Activated naive CD8-positive, alpha-beta T cell treated with anti-CD3 and anti-CD28 coated beads for 36 hours (primary cell): Measurements from ENCODE around the gene C3orf62. TPM values are rescaled to one million over a fixed set of nuclear protein-coding genes. Genes with fewer than 3 reads are reported as not detected.
"Not testable (repeated sequence)": the region's sequence is repeated elsewhere in the genome, so short reads cannot be mapped to it uniquely, and the experiment has no call there.

Experiments
- DNase-seq: peaks from one replicate; pipeline ENCODE4 v3.0.0; 2021
- H3K27ac Mint-ChIP-seq: one replicate; pipeline ENCODE4 v1.8.0; 2022; ENCODE audit warnings: mild to moderate bottlenecking, moderate library complexity, mixed read lengths
- H3K27me3 Mint-ChIP-seq: one replicate; pipeline ENCODE4 v1.8.0; 2022; ENCODE audit warnings: mild to moderate bottlenecking, mixed read lengths
- H3K36me3 Mint-ChIP-seq: one replicate; pipeline ENCODE4 v1.8.0; 2021; ENCODE audit warnings: mild to moderate bottlenecking, mixed read lengths
- H3K4me1 Mint-ChIP-seq: one replicate; pipeline ENCODE4 v1.8.0; 2021; ENCODE audit warnings: mixed read lengths
- H3K4me3 Mint-ChIP-seq: one replicate; pipeline ENCODE4 v1.8.0; 2022; ENCODE audit warnings: mild to moderate bottlenecking, moderate library complexity, mixed read lengths
- H3K9me3 Mint-ChIP-seq: one replicate; pipeline ENCODE4 v1.8.0; 2022; ENCODE audit warnings: mixed read lengths
- total RNA-seq, 2 experiments: library from RNA; stranded (reverse); gene quantifications; one replicate each; pipeline ENCODE4 v1.2.3, GENCODE V29; 2021

The C3orf62 gene
- total RNA-seq, 2 experiments from 2014 or later: 4.0 to 4.2 TPM

DNA sequence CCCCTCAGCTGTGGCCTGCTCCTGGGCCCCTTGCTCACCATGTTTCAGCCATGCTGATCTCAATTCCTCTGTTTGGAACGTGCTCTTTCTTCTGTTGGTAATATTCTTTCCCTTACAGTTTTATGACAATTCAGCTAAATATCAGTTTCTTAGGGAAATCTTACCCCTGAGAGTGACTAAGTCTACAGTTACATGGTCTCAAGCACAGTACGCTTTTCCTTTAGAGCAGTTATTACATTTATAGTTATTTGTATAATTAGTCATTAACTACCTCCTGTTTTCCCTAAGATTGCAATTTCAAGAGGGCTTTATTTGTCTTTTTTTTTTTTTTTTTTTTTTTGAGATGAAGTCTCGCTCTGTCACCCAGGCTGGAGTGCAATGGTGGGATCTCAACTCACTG, 23.5 kb downstream of the C3orf62 start:
- no peaks in the 10 kb centered on the region for H3K36me3 Mint-ChIP-seq
- no peaks in the 10 kb centered on the region for H3K9me3 Mint-ChIP-seq
- H3K27me3 Mint-ChIP-seq: peaks cover 3% of the 10 kb centered on the region
- no peak overlapping the region for H3K4me3 Mint-ChIP-seq
- no peaks in the 10 kb centered on the region for H3K4me1 Mint-ChIP-seq
- H3K27ac Mint-ChIP-seq: no peak overlapping the region
- no peak for DNase-seq

- Mint-ChIP-seq H3K27me3 (peaks cover 3% of the 10 kb centered on the region), H3K4me3 (no peak overlapping the region), H3K4me1 (no peaks in the 10 kb centered on the region), H3K36me3 (no peaks in the 10 kb centered on the region), H3K9me3 (no peaks in the 10 kb centered on the region), H3K27ac (no peak overlapping the region)
- DNase-seq: no peak
These were observed 28.2 kb downstream of the C3orf62 start for GRCh38 chr3:49248840-49249227.

GRCh38 chr3:49244581-49245205, 32.3 kb downstream of the C3orf62 start:
- Mint-ChIP-seq H3K4me3 (no peak overlapping the region), H3K27me3 (no peaks in the 10 kb centered on the region), H3K36me3 (no peaks in the 10 kb centered on the region), H3K27ac (no peak overlapping the region), H3K9me3 (no peaks in the 10 kb centered on the region), H3K4me1 (no peaks in the 10 kb centered on the region)
- no peak for DNase-seq

DNA sequence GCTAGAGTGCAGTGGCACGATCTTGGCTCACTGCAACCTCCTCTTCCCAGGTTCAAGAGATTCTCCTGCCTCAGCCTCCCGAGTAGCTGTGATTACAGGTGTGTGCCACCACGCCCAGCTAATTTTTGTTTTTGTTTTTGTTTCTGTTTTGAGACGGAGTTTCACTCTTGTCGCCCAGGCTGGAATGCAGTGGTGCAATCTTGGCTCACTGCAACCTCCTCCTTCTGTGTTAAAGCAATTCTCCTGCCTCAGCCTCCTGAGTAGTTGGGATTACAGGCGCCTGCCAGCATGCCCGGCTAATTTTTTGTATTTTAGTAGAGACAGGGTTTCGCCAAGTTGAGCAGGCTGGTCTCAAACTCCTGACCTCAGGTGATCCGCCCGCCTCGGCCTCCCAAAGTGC, 36.9 kb downstream of the C3orf62 start:
- not testable (repeated sequence) for H3K27ac Mint-ChIP-seq, H3K9me3 Mint-ChIP-seq, H3K27me3 Mint-ChIP-seq, H3K4me1 Mint-ChIP-seq, H3K4me3 Mint-ChIP-seq, DNase-seq, H3K36me3 Mint-ChIP-seq

DNA sequence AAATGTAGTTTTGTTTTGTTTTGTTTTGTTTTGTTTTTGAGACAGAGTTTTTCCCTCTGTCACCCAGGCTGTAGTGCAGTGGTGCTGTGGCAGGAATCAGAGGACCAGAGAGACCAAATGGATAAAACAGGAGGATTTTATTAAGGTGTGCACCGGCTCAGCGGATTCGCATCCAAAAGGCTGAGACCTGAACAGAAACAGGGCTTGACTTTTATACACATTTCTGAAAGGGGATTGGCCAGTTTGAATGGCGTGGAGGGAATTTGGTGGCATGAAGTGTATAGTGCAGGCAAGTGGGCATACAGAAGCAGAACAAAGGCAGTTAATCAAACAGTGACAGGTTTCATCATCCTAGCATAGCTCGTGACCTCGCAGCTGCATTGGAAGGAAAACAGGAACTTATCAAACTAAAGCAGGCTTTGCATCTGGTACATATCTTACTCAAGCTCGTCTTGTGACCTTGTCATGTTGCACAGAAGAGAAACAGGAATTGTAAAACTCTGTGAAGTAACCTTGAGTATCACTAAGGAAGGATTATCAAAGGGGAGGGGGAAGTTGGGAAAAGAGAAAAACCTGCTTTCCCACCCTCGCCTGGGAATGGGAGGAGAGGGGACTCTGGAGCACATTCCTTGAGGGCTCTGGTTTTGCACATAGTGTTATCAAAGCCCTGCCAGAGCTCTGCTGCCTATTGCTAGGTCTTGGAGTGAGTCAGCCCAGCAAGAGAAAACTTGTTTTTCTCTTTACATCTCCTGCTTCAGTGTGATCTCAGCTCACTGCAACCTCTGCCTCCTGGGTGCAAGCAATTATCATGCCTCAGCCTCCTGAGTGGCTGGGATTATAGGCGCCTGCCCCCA, 38.5 kb downstream of the C3orf62 start:
- Mint-ChIP-seq H3K4me3 (no peak overlapping the region), H3K27ac (no peak overlapping the region), H3K9me3 (peaks cover 6% of the 10 kb centered on the region), H3K36me3 (no peaks in the 10 kb centered on the region), H3K27me3 (no peaks in the 10 kb centered on the region), H3K4me1 (no peaks in the 10 kb centered on the region)
- DNase-seq: no peak

- H3K36me3 Mint-ChIP-seq: no peaks in the 10 kb centered on the region
- DNase-seq: no peak
- no peaks in the 10 kb centered on the region for H3K4me1 Mint-ChIP-seq
- H3K4me3 Mint-ChIP-seq: no peak overlapping the region
- no peaks in the 10 kb centered on the region for H3K27me3 Mint-ChIP-seq
- no peak overlapping the region for H3K27ac Mint-ChIP-seq
- peaks cover 14% of the 10 kb centered on the region for H3K9me3 Mint-ChIP-seq
These were observed 39.7 kb downstream of the C3orf62 start for GRCh38 chr3:49237344-49237743.

- no peak overlapping the region for H3K27ac Mint-ChIP-seq
- no peaks in the 10 kb centered on the region for H3K27me3 Mint-ChIP-seq
- H3K4me3 Mint-ChIP-seq: no peak overlapping the region
- no peak for DNase-seq
- no peaks in the 10 kb centered on the region for H3K36me3 Mint-ChIP-seq
- H3K4me1 Mint-ChIP-seq: no peaks in the 10 kb centered on the region
- peaks cover 18% of the 10 kb centered on the region for H3K9me3 Mint-ChIP-seq
These were observed 40.8 kb downstream of the C3orf62 start for GRCh38 chr3:49236226-49236625.

DNA sequence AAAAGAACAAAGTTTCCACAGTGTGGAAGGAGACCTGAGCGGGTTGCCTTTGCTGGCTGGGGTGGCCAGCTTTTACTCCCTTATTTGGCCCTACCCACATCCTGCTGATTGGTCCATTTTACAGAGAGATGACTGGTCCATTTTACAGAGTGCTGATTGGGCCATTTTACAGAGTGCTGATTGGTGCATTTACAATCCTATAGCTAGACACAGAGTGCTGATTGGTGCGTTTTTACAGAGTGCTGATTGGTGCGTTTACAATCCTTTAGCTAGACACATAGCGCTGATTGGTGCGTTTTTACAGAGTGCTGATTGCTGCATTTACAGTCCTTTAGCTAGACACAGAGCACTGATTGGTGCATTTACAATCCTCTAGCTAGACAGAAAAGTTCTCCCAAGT, 48.2 kb downstream of the C3orf62 start:
- not testable (repeated sequence) for DNase-seq, H3K36me3 Mint-ChIP-seq, H3K27ac Mint-ChIP-seq, H3K27me3 Mint-ChIP-seq, H3K4me3 Mint-ChIP-seq, H3K4me1 Mint-ChIP-seq
- peaks cover 42% of the 10 kb centered on the region for H3K9me3 Mint-ChIP-seq

GRCh38 chr3:49222002-49222401, 55.0 kb downstream of the C3orf62 start:
- no peaks in the 10 kb centered on the region for H3K27me3 Mint-ChIP-seq
- no peak for DNase-seq
- no peaks in the 10 kb centered on the region for H3K36me3 Mint-ChIP-seq
- H3K27ac Mint-ChIP-seq: no peak overlapping the region
- peaks cover 9% of the 10 kb centered on the region for H3K9me3 Mint-ChIP-seq
- no peak overlapping the region for H3K4me3 Mint-ChIP-seq
- no peaks in the 10 kb centered on the region for H3K4me1 Mint-ChIP-seq

- not testable (repeated sequence) for DNase-seq, H3K4me1 Mint-ChIP-seq, H3K27me3 Mint-ChIP-seq, H3K27ac Mint-ChIP-seq, H3K36me3 Mint-ChIP-seq, H3K4me3 Mint-ChIP-seq, H3K9me3 Mint-ChIP-seq
These were observed 56.0 kb downstream of the C3orf62 start for GRCh38 chr3:49220985-49221563.

DNA sequence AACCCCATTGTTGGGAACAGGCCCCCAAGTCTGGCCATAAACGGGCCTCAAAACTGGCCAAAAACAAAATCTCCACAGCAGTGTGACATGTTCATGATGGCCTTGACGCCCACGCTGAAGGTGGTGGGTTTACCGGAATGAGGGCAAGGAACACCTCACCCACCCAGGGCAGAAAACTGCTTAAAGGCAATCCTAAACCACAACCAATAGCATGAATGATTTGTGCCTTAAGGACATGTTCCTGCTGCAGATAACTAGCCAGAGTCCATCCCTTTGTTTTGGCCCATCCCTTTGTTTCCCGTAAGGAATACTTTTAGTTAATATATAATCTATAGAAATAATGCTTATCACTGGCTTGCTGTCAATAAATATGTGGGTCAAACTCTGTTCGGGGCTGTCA, 57.9 kb downstream of the C3orf62 start:
- no peaks in the 10 kb centered on the region for H3K27me3 Mint-ChIP-seq
- H3K36me3 Mint-ChIP-seq: no peaks in the 10 kb centered on the region
- DNase-seq: no peak
- H3K4me1 Mint-ChIP-seq: no peaks in the 10 kb centered on the region
- no peak overlapping the region for H3K27ac Mint-ChIP-seq
- H3K4me3 Mint-ChIP-seq: no peak overlapping the region
- H3K9me3 Mint-ChIP-seq: peaks cover 2% of the 10 kb centered on the region

Other genes starting within 250 kb of the C3orf62 start
- 100 to 1,000 TPM; 532 to 549 TPM for gene IMPDH2, start 247.8 kb downstream of the C3orf62 start, total RNA-seq
- gene QRICH1, start 183.2 kb downstream of the C3orf62 start, total RNA-seq: 100 to 1,000 TPM; 126 to 127 TPM
- gene QARS1, start 172.5 kb downstream of the C3orf62 start, total RNA-seq: 100 to 1,000 TPM; 252 to 272 TPM
- 10 to 100 TPM; 50.8 to 55.5 TPM for gene USP19, start 156.4 kb downstream of the C3orf62 start, total RNA-seq
- not detected for gene LAMB2, start 144.2 kb downstream of the C3orf62 start, total RNA-seq
- gene CCDC71, start 110.9 kb downstream of the C3orf62 start, total RNA-seq: 10 to 100 TPM; 30.0 to 30.9 TPM
- gene KLHDC8B, start 105.6 kb downstream of the C3orf62 start, total RNA-seq: 1 to 10 TPM; 3.4 TPM
- 10 to 100 TPM; 63.3 to 64.0 TPM for gene USP4, start 62.8 kb upstream of the C3orf62 start, total RNA-seq
- gene GPX1, start 81.1 kb upstream of the C3orf62 start, total RNA-seq: 100 to 1,000 TPM; 237 to 242 TPM
- gene RHOA, start 134.7 kb upstream of the C3orf62 start, total RNA-seq: 100 to 1,000 TPM; 414 to 420 TPM
- gene TCTA, start 135.2 kb upstream of the C3orf62 start, total RNA-seq: 10 to 100 TPM; 10.2 to 10.5 TPM
- gene AMT, start 145.2 kb upstream of the C3orf62 start, total RNA-seq: 1 to 10 TPM in 1 of 2 experiments, under 1 TPM in 1; 0.42 to 2.0 TPM
- gene NICN1, start 152.1 kb upstream of the C3orf62 start, total RNA-seq: 1 to 10 TPM; 7.3 to 8.7 TPM
- gene DAG1, start 193.0 kb upstream of the C3orf62 start, total RNA-seq: 10 to 100 TPM; 10.8 to 12.3 TPM